HepG2 (cell line): ENCODE measurements around the gene RNF14. TPM values are rescaled to one million over a fixed set of nuclear protein-coding genes. Genes with fewer than 3 reads are reported as not detected.

Experiments used
- ATAC-seq: fragments of 200-7000 bp; cut with Tn5 transposase; 3 replicates; pipeline ENCODE4 v1.9.1; 2020; ENCODE audit warnings: mild to moderate bottlenecking, moderate library complexity
- BruUV-seq: library from RNA; stranded (reverse); fragments of 400-500 nt; replicated peaks from 2 replicates; lab custom pipeline; 2021; lab: Mats Ljungman, UMichigan
- CTCF ChIA-PET: fragments of 300-600 bp; formaldehyde crosslinking; extraction: SDS; loops from one replicate; lab custom pipeline; 2021; ENCODE audit warnings: low total read pairs, inconsistent platforms, low intra/inter-chr PET ratio; lab: Yijun Ruan, JAX
- POLR2A ChIA-PET: fragments of 350-600 bp; sonication (Branson Sonifier 250); formaldehyde crosslinking; loops from one replicate; lab custom pipeline; 2020; ENCODE audit warnings: antibody characterized with exemption, inconsistent platforms; lab: Yijun Ruan, JAX
- DNase-seq: peaks from one replicate; pipeline ENCODE4 v3.0.0-alpha.2; 2015; ENCODE audit warnings: low spot score
- FAIRE-seq: peaks from 3 replicates; lab custom pipeline; 2011; peaks lifted over from hg19 to GRCh38; lab: Jason Lieb, UNC
- H2AFZ ChIP-seq: one replicate; pipeline ENCODE4 v1.6.1; 2011; ENCODE audit warnings: low read length, inconsistent platforms
- H3K27ac ChIP-seq: fragments of 300-600 bp; 3 replicates; pipeline ENCODE4 v1.8.0; 2011; ENCODE audit warnings: mixed run types, mild to moderate bottlenecking, mixed read lengths, low read length, inconsistent platforms; ENCODE audit not compliant: insufficient read depth; ENCODE audit errors: extremely low read length
- H3K27me3 ChIP-seq, 2 experiments: fragments of 200-600 bp in 1 of 2; 2 replicates in 1 of 2; 3 replicates in 1 of 2; pipeline versions ENCODE4 v1.6.0 to v1.8.0; 2011; ENCODE audit warnings: low read length in 2 of 2, mild to moderate bottlenecking in 2 of 2, moderate library complexity in 2 of 2, inconsistent platforms in 1 of 2; ENCODE audit not compliant: insufficient read depth in 2 of 2, control insufficient read depth in 1 of 2
- H3K36me3 ChIP-seq, 2 experiments: fragments of 200-600 bp in 1 of 2; replicated peaks in 1 of 2; 2 replicates in 1 of 2; 3 replicates in 1 of 2; pipeline versions ENCODE4 v1.5.1 to v1.8.0; 2011; ENCODE audit warnings: low read length in 2 of 2, inconsistent platforms in 1 of 2; ENCODE audit not compliant: insufficient read depth in 2 of 2, control insufficient read depth in 1 of 2
- H3K4me1 ChIP-seq: 2 replicates; pipeline ENCODE4 v1.5.1; 2012; ENCODE audit warnings: low read length, inconsistent platforms; ENCODE audit not compliant: insufficient read depth
- H3K4me2 ChIP-seq: 2 replicates; pipeline ENCODE4 v1.6.0; 2011; ENCODE audit warnings: low read depth, low read length, inconsistent platforms
- H3K4me3 ChIP-seq, 3 experiments: fragments of 200-600 bp in 1 of 3; sonication (generic), shearing (Covaris generic) in 1 of 3; replicated peaks in 1 of 3; 2 replicates each; pipeline ENCODE4 v1.5.1; 2011 to 2016; ENCODE audit warnings: low read length in 3 of 3, inconsistent platforms in 2 of 3, low read depth in 2 of 3, mild to moderate bottlenecking in 2 of 3, control low read depth in 1 of 3, mixed read lengths in 1 of 3; ENCODE audit not compliant: insufficient read depth in 1 of 3
- H3K79me2 ChIP-seq: one replicate; pipeline ENCODE4 v1.6.1; 2011; ENCODE audit warnings: low read length, inconsistent platforms; ENCODE audit not compliant: insufficient read depth
- H3K9ac ChIP-seq: 2 replicates; pipeline ENCODE4 v1.6.0; 2011; ENCODE audit warnings: mild to moderate bottlenecking, low read depth, low read length, inconsistent platforms; ENCODE audit not compliant: insufficient read depth
- H3K9me3 ChIP-seq: 2 replicates; pipeline ENCODE4 v1.5.1; 2012; ENCODE audit warnings: mild to moderate bottlenecking, low read length
- H4K20me1 ChIP-seq: 2 replicates; pipeline ENCODE4 v1.6.0; 2011; ENCODE audit warnings: inconsistent platforms, mild to moderate bottlenecking, low read length, moderate library complexity; ENCODE audit not compliant: insufficient read depth
- HIC2 ChIP-seq: sonication (generic); formaldehyde crosslinking; IDR thresholded peaks from 2 replicates; pipeline ENCODE4 v1.9.0; 2022; ENCODE audit warnings: low read depth, missing genetic modification reagents
- MED13 ChIP-seq: sonication (generic); formaldehyde crosslinking; IDR thresholded peaks from 2 replicates; pipeline ENCODE4 v1.5.0; 2020; ENCODE audit warnings: missing genetic modification reagents
- ZNF337 ChIP-seq: sonication (generic); formaldehyde crosslinking; IDR thresholded peaks from 2 replicates; pipeline ENCODE4 v1.5.1; 2020; ENCODE audit warnings: missing genetic modification reagents, low read depth, mild to moderate bottlenecking, borderline replicate concordance
- ZNF543 ChIP-seq: sonication (generic); formaldehyde crosslinking; IDR thresholded peaks from 2 replicates; pipeline ENCODE4 v1.4.0; 2020; ENCODE audit warnings: mild to moderate bottlenecking, missing genetic modification reagents
- ZNF615 ChIP-seq: sonication (generic); formaldehyde crosslinking; IDR thresholded peaks from 2 replicates; pipeline ENCODE4 v1.5.0; 2020; ENCODE audit warnings: mild to moderate bottlenecking, missing genetic modification reagents, borderline replicate concordance
- WGBS: methylation state at CpG from one replicate; pipeline ENCODE4 v1.1.6; 2017; ENCODE audit warnings: low lambda C conversion rate; 5-methylcytosine and 5-hydroxymethylcytosine counted together
- in situ Hi-C: cut with HindIII; loops from 2 replicates; pipeline ENCODE4 v1.10.0; 2017; ENCODE audit warnings: low pct_unique_long_range_greater_than_20kb; ENCODE audit not compliant: extremely low pct_ligation_motif_present
- intact Hi-C: fragments of 100-400 bp; cut with micrococcal nuclease; formaldehyde crosslinking; loops from one replicate; pipeline ENCODE4 v1.10.0; 2022; ENCODE audit not compliant: unreplicated experiment
- polyA plus RNA-seq, 8 experiments: library from polyadenylated mRNA; depleted of rRNA in 3 of 8; stranded (reverse) in 7 of 8; unstranded in 1 of 8; fragments of >200 nt; fragmentation: Illumina TruSeq in 4 of 8; extraction: Trizol in 4 of 8; gene quantifications; 2 replicates each; pipeline versions ENCODE4 v1.2.1 to v1.2.3, GENCODE V29; 2011 to 2016; ENCODE audit warnings: low read depth in 4 of 8, missing spikeins in 1 of 8, mixed read lengths in 1 of 8; ENCODE audit not compliant: insufficient read depth in 1 of 8
- total RNA-seq, 5 experiments: library from RNA; depleted of rRNA; stranded (reverse); fragments of >200 nt; fragmentation: Illumina TruSeq; extraction: Trizol; gene quantifications; 2 replicates each; pipeline ENCODE4 v1.2.3, GENCODE V29; 2016; ENCODE audit warnings: low read depth in 1 of 5
- TF ChIP-seq, protein P1 (sequence below): IDR thresholded peaks from 2 replicates; pipeline ENCODE4 v1.6.1; 2016; ENCODE audit warnings: low read depth, borderline replicate concordance

Gene RNF14
- total and polyA plus RNA-seq, 2 of the 13 experiments (the other 11 are each of a cell fraction or from before 2014, with no cell fraction given): 11.3 to 28.1 TPM

- Histone ChIP-seq H3K79me2 (no peaks in the 10 kb centered on the region), H3K4me1 (peaks cover 30% of the 10 kb centered on the region), H3K27me3 (0 out of 5 replicates have a peak, but pooled peaks cover 0 to 5% of the 10 kb centered on the region in 2 experiments), H2AFZ (no peak overlapping the region), H3K27ac (no peak overlapping the region), H4K20me1 (no peaks in the 10 kb centered on the region), H3K36me3 (no peaks in the 10 kb centered on the region), H3K4me3 (no peak overlapping the region), H3K9me3 (peaks cover 6% of the 10 kb centered on the region; the same call in 1 of the 2 replicates), H3K9ac (no peak overlapping the region), H3K4me2 (no peak overlapping the region)
- DNase-seq (no peak), ATAC-seq (no peak), FAIRE-seq (no peak)
- CTCF ChIA-PET: no interaction called here
- intact Hi-C loops (no loop called here), in situ Hi-C loops (no loop called here)
- WGBS: 59% methylated on average over 5 of the region's 5 CpGs
- POLR2A ChIA-PET: no interaction called here
- BruUV-seq: no TSS peak
- TF ChIP-seq HIC2 (no peak), ZNF543 (CRISPR knock-in tag) (no peak)
- TF ChIP-seq, protein P1, sequence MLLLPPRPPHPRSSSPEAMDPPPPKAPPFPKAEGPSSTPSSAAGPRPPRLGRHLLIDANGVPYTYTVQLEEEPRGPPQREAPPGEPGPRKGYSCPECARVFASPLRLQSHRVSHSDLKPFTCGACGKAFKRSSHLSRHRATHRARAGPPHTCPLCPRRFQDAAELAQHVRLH (CRISPR knock-in tag): no peak
These were observed 49.0 kb downstream of the RNF14 start for GRCh38 chr5:142017832-142018427.

DNA sequence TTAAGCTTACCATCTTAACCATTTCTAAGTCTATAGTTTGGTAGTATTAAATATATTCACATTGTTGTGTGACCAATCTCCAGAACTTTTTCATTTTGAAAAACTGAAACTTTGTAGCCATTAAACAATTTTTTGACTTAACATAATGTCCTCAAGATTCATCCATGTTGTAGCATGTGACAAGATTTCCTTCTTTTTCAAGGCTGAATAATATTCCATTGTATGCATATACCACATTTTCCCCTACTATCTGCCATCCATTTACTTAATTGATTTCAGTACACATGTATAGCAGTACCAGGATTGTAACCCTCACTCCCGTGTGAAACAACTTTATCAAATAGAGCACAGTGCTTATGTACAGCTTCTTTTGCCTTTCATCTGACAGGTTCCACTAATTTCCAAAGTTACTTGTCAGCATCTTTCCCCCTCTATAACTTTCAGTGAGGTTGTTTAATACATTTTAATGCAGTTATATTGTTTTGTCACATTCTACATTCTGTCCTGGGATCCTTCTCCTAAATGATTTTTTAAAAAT is 51.3 kb downstream of the RNF14 start:
- peak; percentile 99 for TF ChIP-seq ZNF615 (CRISPR knock-in tag)
- no peak for TF ChIP-seq MED13 (CRISPR knock-in tag)
- no peak for TF ChIP-seq ZNF337 (CRISPR knock-in tag)
- H3K4me2 ChIP-seq: no peak overlapping the region
- H3K9me3 ChIP-seq: peaks cover 6% of the 10 kb centered on the region; the same call in 1 of the 2 replicates
- no peak overlapping the region for H2AFZ ChIP-seq
- H3K36me3 ChIP-seq: no peaks in the 10 kb centered on the region
- no peak for DNase-seq
- peaks cover 20% of the 10 kb centered on the region for H3K4me1 ChIP-seq
- in situ Hi-C loops (no loop called here), intact Hi-C loops (no loop called here)
- no peaks in the 10 kb centered on the region for H4K20me1 ChIP-seq
- ATAC-seq: no peak
- H3K9ac ChIP-seq: no peak overlapping the region
- H3K4me3 ChIP-seq: no peak overlapping the region
- WGBS: 0% methylated on average over 1 of the region's 1 CpG
- FAIRE-seq: no peak
- no peaks in the 10 kb centered on the region for H3K79me2 ChIP-seq
- peaks cover 0 to 8% of the 10 kb centered on the region in 2 experiments; a peak in 1 of 5 replicates for H3K27me3 ChIP-seq
- no peak overlapping the region for H3K27ac ChIP-seq
- BruUV-seq: no TSS peak
- ChIA-PET CTCF (no interaction called here), POLR2A (no interaction called here)
